ENCODE results near the gene SIX5. TPM values are rescaled to one million over a fixed set of nuclear protein-coding genes. Genes with fewer than 3 reads are reported as not detected.
"Not testable (repeated sequence)": the region's sequence is repeated elsewhere in the genome, so short reads cannot be mapped to it uniquely, and the experiment has no call there.

Gene SIX5
- total RNA-seq, 1 donor from 2014 or later, result 15.5 TPM

DNA sequence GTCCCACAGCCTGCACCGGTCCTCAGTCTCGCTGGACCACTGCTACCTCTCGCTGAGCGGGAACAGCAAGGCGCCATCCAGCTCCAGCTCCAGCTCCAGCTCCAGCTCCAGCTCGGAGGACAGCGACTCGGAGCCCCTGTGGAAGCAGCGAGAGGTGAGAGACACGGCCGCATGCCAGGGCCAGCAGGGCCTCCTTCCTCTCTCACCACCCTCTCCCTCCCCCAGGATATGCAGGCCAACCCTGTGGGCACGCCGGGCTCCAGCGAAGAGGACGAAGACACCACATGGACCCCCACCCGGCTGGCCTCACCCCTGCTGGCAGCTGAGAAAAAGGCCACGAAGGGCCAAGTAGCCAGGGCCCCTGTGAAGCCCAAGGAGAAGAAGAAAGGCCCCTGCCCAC lies 7.3 kb downstream of the SIX5 start:
- no peak for DNase-seq (ENCODE audit: extremely low read depth, low read depth, low spot score)

DNA sequence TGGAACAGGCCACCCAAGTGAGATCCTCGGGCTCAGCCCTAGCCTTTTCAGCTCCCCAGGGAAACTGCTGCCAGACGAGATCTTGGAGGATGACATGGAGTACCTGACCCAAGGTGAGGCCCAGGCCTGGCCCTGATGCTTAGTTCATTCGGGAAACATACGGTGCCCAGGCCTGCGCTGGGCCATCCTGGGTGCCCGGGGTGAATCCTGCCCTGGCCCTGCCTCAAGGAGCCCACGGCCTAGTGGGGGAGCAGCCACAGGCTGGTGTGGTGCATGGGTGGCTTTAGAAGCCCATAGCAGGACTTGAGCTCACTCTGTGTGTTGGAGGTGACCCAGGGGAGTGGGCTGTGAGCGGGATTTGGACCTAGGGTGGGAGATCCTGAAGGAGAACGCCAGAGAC lies 10.1 kb downstream of the SIX5 start:
- DNase-seq (ENCODE audit: extremely low read depth, low read depth, low spot score), result no peak

- no peak for DNase-seq (ENCODE audit: extremely low read depth, low read depth, low spot score)
Observed at GRCh38 chr19:45757695-45758094, 11.4 kb downstream of the SIX5 start.

- DNase-seq (ENCODE audit: extremely low read depth, low read depth, low spot score), result no peak
Observed at GRCh38 chr19:45754323-45754722, 14.7 kb downstream of the SIX5 start.

DNA sequence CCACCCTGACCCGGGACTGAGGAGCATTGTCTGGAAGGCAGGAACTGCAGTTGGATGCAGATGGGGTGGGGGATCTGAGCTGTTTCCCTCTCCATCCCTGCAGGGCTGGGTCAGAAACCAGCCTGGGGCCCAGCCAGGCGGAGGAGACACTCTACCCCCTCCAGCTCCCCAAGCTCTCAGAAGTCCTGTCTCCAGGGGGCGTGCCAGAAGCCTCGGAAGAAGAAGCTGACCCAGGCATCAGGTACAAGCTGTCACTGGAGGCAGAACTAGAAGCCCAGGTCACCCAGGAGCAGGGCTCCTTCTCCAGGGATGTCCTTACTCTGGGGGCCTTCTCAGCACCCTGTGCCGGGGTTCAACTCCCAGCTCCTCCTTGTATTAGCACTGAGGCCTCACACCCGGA lies 15.5 kb downstream of the SIX5 start:
- no peak for DNase-seq (ENCODE audit: extremely low read depth, low read depth, low spot score)

DNA sequence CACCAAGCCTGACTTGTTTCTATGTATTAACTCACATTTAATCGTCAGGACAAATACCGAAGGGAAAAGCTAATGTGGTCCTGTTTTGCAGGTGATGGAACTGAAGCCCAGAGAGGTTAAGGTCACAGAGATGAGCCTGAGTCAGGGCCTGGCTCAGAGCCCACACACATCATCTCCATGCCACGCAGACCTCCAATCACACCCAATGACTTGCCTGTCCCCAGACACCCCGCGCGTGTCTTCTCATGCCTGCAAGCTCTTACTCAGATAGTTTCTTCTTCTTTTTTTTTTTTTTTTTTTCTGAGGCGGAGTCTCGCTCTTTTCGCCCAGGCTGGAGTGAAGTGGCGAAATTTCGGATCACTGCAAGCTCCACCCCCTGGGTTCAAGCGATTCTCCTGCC lies 16.4 kb downstream of the SIX5 start:
- no peak for DNase-seq (ENCODE audit: extremely low read depth, low read depth, low spot score)

DNA sequence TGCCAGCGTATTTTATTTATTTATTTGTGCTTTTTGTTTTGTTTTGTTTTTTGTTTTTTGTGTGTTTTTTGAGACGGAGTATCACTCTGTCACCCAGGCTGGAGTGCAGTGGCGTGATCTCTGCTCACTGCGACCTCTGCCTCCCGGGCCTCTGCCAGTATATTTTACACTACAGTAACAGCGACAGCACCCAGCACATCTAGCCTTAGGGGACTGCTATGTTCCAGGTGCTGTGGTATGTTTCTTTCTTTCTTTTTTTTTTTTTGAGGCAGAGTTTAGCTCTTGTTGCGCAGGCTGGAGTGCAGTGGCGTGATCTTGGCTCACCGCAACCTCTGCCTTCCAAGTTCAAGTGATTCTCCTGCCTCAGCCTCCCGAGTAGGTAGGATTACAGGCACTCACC lies 17.6 kb downstream of the SIX5 start:
- DNase-seq (ENCODE audit: extremely low read depth, low read depth, low spot score), result not testable (repeated sequence)

- no peak for DNase-seq (ENCODE audit: extremely low read depth, low read depth, low spot score)
Observed at GRCh38 chr19:45747513-45747912, 21.5 kb downstream of the SIX5 start.

- DNase-seq (ENCODE audit: extremely low read depth, low read depth, low spot score), result no peak
Observed at GRCh38 chr19:45746866-45747265, 22.2 kb downstream of the SIX5 start.

GRCh38 chr19:45745606-45746005 lies 23.4 kb downstream of the SIX5 start:
- no peak for DNase-seq (ENCODE audit: extremely low read depth, low read depth, low spot score)

DNA sequence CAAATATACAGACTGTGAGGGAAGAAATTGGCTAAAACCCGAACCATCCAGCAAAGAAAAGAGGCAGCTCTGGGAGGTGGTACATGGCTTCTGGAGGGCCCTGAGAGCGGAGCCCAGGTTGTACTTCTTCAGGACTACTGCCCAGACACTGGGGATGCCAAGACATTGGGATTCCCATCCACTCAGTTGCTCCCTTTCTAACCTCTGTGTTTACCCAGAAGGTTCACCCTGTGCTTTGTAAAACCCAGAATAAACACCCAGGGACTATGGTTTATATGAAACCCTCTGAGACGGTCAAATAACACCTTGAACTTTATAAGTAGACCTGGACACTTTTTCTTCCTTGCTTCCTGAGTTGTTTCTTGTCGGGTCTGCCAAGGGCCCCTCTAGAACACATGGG lies 26.1 kb downstream of the SIX5 start:
- DNase-seq (ENCODE audit: extremely low read depth, low read depth, low spot score), result no peak

GRCh38 chr19:45739498-45740439 lies 29.3 kb downstream of the SIX5 start:
- no peak for DNase-seq (ENCODE audit: extremely low read depth, low read depth, low spot score)

DNA sequence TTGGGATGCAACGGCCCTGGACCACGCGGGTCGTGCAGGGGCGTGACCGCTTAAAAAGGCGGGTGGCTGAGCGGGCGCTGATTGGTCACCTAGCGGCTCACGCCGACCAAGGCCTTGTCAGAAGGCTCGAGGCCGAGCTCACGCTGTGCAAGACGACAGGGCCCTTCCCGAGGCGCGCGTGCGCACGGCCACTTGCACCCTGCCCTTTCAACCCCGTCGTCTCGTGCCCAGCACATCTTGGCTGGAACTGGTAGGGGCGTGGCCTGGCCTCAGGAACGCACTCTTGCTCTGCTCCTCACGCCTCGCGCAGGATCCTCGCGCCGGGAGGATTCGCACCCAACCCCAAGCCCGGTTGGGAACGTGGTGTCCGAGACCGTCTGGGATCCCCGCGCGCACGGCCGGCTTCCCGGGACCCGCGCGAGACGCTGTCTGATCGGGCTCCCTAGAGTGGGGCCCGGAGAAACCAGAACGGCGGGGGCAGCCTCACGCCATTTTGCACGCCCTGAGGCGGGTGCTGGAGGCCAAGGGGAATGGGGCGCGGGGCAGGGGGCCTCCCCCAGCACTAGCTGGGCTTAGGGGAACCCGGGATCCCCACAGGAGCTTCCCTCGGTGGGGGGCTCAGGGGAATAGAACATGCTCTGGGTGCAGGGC lies 35.8 kb downstream of the SIX5 start, which contains the start of gene MEIOSIN:
TSS of gene MEIOSIN (plus strand) at position 280 of the 651 bp plus-strand sequence. CDS start 1,938 bp downstream, outside the sequence.
- DNase-seq (ENCODE audit: extremely low read depth, low read depth, low spot score), result no peak

GRCh38 chr19:45730368-45731288 lies 38.4 kb downstream of the SIX5 start, which contains the start of gene FBXO46:
Gene FBXO46, minus strand, starts transcription at chr19:45730896. Its CDS starts 17,401 bp downstream, at chr19:45713495.
- DNase-seq (ENCODE audit: extremely low read depth, low read depth, low spot score), result peak; percentile 83

GRCh38 chr19:45729800-45730290 lies 39.2 kb downstream of the SIX5 start:
- DNase-seq (ENCODE audit: extremely low read depth, low read depth, low spot score), result no peak

DNA sequence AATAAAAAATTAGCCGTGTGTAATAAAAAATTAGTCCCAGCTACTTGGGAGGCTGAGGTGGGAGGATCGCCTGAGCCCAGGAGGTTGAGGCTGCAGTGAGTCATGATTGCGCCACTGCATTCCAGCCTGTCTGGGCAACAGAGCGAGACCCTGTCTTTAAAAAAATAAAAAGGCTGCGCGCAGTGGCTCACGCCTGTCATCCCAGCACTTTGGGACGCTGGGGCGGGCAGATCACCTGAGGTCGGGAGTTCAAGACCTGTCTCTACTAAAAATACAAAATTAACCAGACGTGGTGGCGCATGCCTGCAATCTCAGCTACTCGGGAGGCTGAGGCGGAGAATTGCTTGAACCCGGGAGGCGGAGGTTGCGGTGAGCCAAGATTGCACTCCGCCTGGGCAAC lies 40.4 kb downstream of the SIX5 start:
- DNase-seq (ENCODE audit: extremely low read depth, low read depth, low spot score), result not testable (repeated sequence)

DNA sequence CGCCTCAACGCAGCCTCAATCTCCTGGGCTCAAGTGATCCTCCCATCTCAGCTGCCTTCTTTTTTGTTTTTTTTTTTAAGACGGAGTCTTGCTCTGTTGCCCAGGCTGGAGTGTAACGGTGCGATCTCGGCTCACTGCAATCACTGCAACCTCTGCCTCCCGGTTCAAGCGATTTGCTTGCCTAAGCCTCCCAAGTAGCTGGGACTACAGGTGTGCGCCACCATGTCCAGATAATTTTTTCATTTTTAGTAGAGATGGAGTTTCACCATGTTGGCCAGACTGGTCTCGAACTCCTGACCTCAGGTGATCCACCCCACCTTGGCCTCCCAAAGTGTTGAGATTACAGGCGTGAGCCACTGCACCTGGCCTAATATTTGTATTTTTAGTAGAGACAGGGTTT lies 49.0 kb downstream of the SIX5 start:
- DNase-seq (ENCODE audit: extremely low read depth, low read depth, low spot score), result not testable (repeated sequence)

DNA sequence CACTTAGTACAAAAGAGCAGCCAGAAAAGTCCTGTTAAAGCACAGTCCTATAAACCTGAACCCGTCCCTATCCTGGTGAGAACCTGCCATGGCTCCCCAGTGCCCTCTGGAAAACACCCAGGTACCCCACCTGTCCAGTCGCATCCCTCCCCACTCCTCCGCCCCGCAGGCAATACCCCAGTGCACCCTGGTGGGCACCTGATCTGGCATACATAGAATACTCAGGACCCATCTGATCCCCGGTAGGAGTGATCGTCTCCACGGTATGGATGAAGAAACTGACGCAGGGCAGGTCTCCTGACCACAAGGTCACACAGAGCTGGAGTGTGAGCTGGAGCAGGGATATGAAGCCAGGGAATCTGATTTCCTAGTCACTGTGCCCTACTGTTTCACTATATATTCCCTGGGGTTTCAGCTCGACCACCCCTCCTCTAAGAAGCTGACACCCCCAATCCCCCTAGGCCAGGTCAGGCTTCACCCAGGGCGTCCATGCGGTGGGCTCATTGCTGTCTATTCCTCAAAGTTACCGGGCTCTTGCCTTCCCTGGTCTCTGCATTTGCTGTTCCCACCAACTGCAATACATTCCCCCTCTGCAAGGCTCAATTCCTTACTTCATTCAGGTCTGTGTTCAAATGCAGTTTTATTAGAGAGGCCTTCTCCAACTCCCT lies 50.9 kb downstream of the SIX5 start:
- no peak for DNase-seq (ENCODE audit: extremely low read depth, low read depth, low spot score)

DNA sequence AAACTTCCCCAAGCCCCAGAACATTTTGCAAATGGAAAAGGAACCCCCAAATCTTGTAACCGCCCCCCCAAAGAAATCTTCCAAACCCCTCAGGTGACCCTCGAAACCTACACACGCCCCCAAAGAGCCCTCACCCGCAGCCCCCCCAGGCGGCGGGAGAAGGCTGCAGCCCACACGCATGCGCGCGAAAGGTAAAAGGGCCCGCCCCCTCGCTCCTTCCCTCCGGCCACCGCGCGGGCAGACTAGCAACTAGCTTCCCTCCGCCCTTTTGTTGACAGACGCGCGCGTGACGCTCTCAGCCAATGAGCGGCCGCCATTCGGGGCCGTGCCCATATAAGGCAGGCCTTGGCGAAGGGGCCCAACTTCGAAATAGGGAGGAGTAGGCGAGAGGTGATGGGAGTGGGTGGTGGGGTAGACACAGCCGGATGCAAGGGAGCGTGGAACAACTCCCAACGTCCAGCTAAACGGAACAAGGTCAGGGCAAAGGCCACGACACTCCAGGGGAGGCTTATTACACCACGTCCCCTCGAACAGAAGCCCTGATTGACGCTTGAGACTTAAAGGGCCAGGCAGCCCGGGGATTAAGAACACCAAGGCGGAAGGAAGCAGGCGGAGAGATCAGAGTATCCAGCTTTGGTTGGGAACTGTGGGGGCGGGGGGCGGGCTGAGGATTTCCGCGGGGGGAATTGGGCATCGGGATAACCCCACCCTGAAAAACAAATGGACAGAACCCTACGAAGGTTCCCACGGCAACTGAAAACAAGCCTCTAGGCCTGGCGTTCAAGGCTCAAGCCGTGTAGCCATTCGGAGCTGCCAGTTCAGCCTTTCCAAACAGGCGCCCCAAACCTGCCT lies 51.7 kb downstream of the SIX5 start:
- peak; percentile 96 for DNase-seq (ENCODE audit: extremely low read depth, low read depth, low spot score)
